Mesenchymal stem cell (in vitro differentiated cells and primary cell): ENCODE measurements around the gene TMSB4X.
"Not testable (repeated sequence)": the region's sequence is repeated elsewhere in the genome, so short reads cannot be mapped to it uniquely, and the experiment has no call there.

ENCODE experiments used
- DNase-seq: peaks from one replicate; pipeline ENCODE4 v3.0.0-alpha.2; 2013
- H2AFZ ChIP-seq: one replicate; pipeline ENCODE4 v1.6.1; 2013; ENCODE audit warnings: low read depth, mild to moderate bottlenecking, control low read depth, inconsistent platforms, low read length, moderate library complexity
- H2AK5ac ChIP-seq: 2 replicates; pipeline ENCODE4 v1.6.1; 2013; ENCODE audit warnings: low read length, moderate library complexity, mild to moderate bottlenecking, inconsistent platforms; ENCODE audit not compliant: severe bottlenecking
- H2BK120ac ChIP-seq: one replicate; pipeline ENCODE4 v1.6.1; 2013; ENCODE audit warnings: low read depth, mild to moderate bottlenecking, inconsistent platforms, low read length, moderate library complexity
- H2BK12ac ChIP-seq, 2 experiments: one replicate each; pipeline ENCODE4 v1.6.1; 2013; ENCODE audit warnings: inconsistent platforms in 2 of 2, low read length in 2 of 2, mild to moderate bottlenecking in 2 of 2, moderate library complexity in 2 of 2, control low read depth in 1 of 2
- H2BK15ac ChIP-seq: one replicate; pipeline ENCODE4 v1.6.1; 2013; ENCODE audit warnings: mild to moderate bottlenecking, low read depth, inconsistent platforms; ENCODE audit not compliant: poor library complexity, severe bottlenecking
- H2BK5ac ChIP-seq: 2 replicates; pipeline ENCODE4 v1.6.1; 2013; ENCODE audit warnings: low read depth, mild to moderate bottlenecking, low read length, control low read depth, inconsistent platforms; ENCODE audit not compliant: poor library complexity, severe bottlenecking
- H3K14ac ChIP-seq, 2 experiments: one replicate each; pipeline ENCODE4 v1.6.1; 2013; ENCODE audit warnings: inconsistent platforms in 2 of 2, low read length in 2 of 2, control low read depth in 1 of 2, mild to moderate bottlenecking in 1 of 2, moderate library complexity in 1 of 2
- H3K18ac ChIP-seq, 2 experiments: one replicate each; pipeline ENCODE4 v1.6.1; 2013; ENCODE audit warnings: inconsistent platforms in 2 of 2, low read length in 2 of 2, control low read depth in 1 of 2, low read depth in 1 of 2, mild to moderate bottlenecking in 1 of 2
- H3K23ac ChIP-seq, 2 experiments: one replicate each; pipeline ENCODE4 v1.6.1; 2013; ENCODE audit warnings: inconsistent platforms in 2 of 2, low read length in 2 of 2, mild to moderate bottlenecking in 2 of 2, moderate library complexity in 2 of 2, control low read depth in 1 of 2
- H3K27ac ChIP-seq: 2 replicates; pipeline ENCODE4 v1.5.1; 2013; ENCODE audit warnings: mild to moderate bottlenecking, moderate library complexity, low read length, control low read depth, inconsistent platforms; ENCODE audit not compliant: poor library complexity, severe bottlenecking
- H3K27me3 ChIP-seq, 2 experiments: 2 replicates each; pipeline versions ENCODE4 v1.6.1 to v1.7.0; 2013; ENCODE audit warnings: low read length in 2 of 2, mild to moderate bottlenecking in 2 of 2, moderate library complexity in 2 of 2, control low read depth in 1 of 2, inconsistent platforms in 1 of 2; ENCODE audit not compliant: control insufficient read depth in 1 of 2, insufficient read depth in 1 of 2
- H3K36me3 ChIP-seq, 2 experiments: 2 replicates each; pipeline versions ENCODE4 v1.6.1 to v1.7.0; 2013; ENCODE audit warnings: low read length in 2 of 2, control low read depth in 1 of 2, inconsistent platforms in 1 of 2, low read depth in 1 of 2, mild to moderate bottlenecking in 1 of 2; ENCODE audit not compliant: insufficient read depth in 2 of 2, control insufficient read depth in 1 of 2
- H3K4ac ChIP-seq, 2 experiments: one replicate each; pipeline ENCODE4 v1.6.1; 2013; ENCODE audit warnings: inconsistent platforms in 2 of 2, low read length in 2 of 2, mild to moderate bottlenecking in 2 of 2, moderate library complexity in 2 of 2, control low read depth in 1 of 2, low read depth in 1 of 2
- H3K4me1 ChIP-seq: 2 replicates; pipeline ENCODE4 v1.6.1; 2013; ENCODE audit warnings: low read depth, low read length, control low read depth; ENCODE audit not compliant: control insufficient read depth, insufficient read depth
- H3K4me2 ChIP-seq: 2 replicates; pipeline ENCODE4 v1.6.1; 2013; ENCODE audit warnings: low read length, mild to moderate bottlenecking, inconsistent platforms; ENCODE audit not compliant: poor library complexity, severe bottlenecking
- H3K4me3 ChIP-seq, 2 experiments: 2 replicates each; pipeline versions ENCODE4 v1.5.1 to v1.7.0; 2013; ENCODE audit warnings: low read length in 2 of 2, mild to moderate bottlenecking in 2 of 2, control low read depth in 1 of 2, low read depth in 1 of 2; ENCODE audit not compliant: insufficient read depth in 1 of 2
- H3K79me1 ChIP-seq: replicated peaks from 2 replicates; pipeline ENCODE4 v1.6.1; 2013; ENCODE audit warnings: mild to moderate bottlenecking, control low read depth, low read length, inconsistent platforms; ENCODE audit not compliant: poor library complexity, severe bottlenecking
- H3K9ac ChIP-seq: 2 replicates; pipeline ENCODE4 v1.7.0; 2013; ENCODE audit warnings: mild to moderate bottlenecking, low read length, moderate library complexity
- H3K9me3 ChIP-seq: 2 replicates; pipeline ENCODE4 v1.7.0; 2013; ENCODE audit warnings: mild to moderate bottlenecking, low read length; ENCODE audit not compliant: control insufficient read depth
- H4K8ac ChIP-seq: one replicate; pipeline ENCODE4 v1.6.1; 2013; ENCODE audit warnings: inconsistent platforms, mild to moderate bottlenecking, low read length, moderate library complexity
- H4K91ac ChIP-seq: one replicate; pipeline ENCODE4 v1.6.1; 2013; ENCODE audit warnings: mild to moderate bottlenecking, low read length, inconsistent platforms
- WGBS: methylation state at CpG from one replicate; pipeline ENCODE4 v1.1.7; 2013; ENCODE audit warnings: mixed read lengths; 5-methylcytosine and 5-hydroxymethylcytosine counted together

The TMSB4X gene

DNA sequence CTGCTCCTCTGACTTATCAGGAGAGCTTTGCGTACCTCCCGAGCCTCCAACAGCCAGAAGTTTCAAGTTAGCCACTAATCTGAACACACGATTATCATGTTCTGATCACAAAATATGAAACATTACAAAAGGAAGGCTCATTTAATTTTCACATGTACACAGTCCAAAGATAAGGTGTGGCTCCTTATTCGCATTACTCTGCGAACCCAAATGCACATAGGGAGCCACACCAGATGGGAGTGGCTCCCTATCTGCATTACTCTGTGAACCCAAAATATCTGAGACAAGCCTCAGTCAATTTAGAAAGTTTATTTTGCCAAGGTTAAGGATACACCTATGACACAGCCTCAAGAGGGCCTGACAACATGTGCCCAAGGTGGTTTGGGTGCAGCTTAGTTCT is 40.1 kb upstream of the TMSB4X start:
- no peak overlapping the region for H3K27ac ChIP-seq
- no peaks in the 10 kb centered on the region for H3K79me1 ChIP-seq
- H2BK15ac ChIP-seq = no peak overlapping the region
- H3K4ac ChIP-seq = no peak overlapping the region
- no peak for DNase-seq
- H3K27me3 ChIP-seq = peaks cover 0 to 4% of the 10 kb centered on the region in 2 experiments
- WGBS = 92% methylated on average over 5 of the region's 5 CpGs
- H3K9ac ChIP-seq = no peak overlapping the region
- H3K14ac ChIP-seq = no peak overlapping the region
- no peak overlapping the region for H3K4me3 ChIP-seq
- no peak overlapping the region for H4K91ac ChIP-seq
- no peak overlapping the region for H4K8ac ChIP-seq
- H3K4me1 ChIP-seq = no peaks in the 10 kb centered on the region
- H2BK5ac ChIP-seq = no peak overlapping the region
- no peak overlapping the region for H2AFZ ChIP-seq
- no peak overlapping the region for H3K4me2 ChIP-seq
- no peaks in the 10 kb centered on the region for H3K36me3 ChIP-seq
- H3K9me3 ChIP-seq = peaks cover 16% of the 10 kb centered on the region
- no peak overlapping the region for H3K23ac ChIP-seq
- no peak overlapping the region for H2BK12ac ChIP-seq
- no peak overlapping the region for H2AK5ac ChIP-seq
- H2BK120ac ChIP-seq = no peak overlapping the region
- no peak overlapping the region for H3K18ac ChIP-seq

- H3K79me1 ChIP-seq = no peaks in the 10 kb centered on the region
Measured at GRCh38 chrX:12936947-12937346, 38.0 kb upstream of the TMSB4X start.

GRCh38 chrX:12940471-12940870 is 34.4 kb upstream of the TMSB4X start:
- H2BK12ac ChIP-seq, H4K8ac ChIP-seq, H3K79me1 ChIP-seq, H3K4me2 ChIP-seq, H3K23ac ChIP-seq, H2AK5ac ChIP-seq, H3K9ac ChIP-seq, H3K4ac ChIP-seq, H3K18ac ChIP-seq, H3K4me3 ChIP-seq, H2BK5ac ChIP-seq, H3K4me1 ChIP-seq, H2AFZ ChIP-seq, H3K14ac ChIP-seq, H3K27me3 ChIP-seq, H4K91ac ChIP-seq, H2BK15ac ChIP-seq, DNase-seq, H2BK120ac ChIP-seq, H3K36me3 ChIP-seq, H3K27ac ChIP-seq, H3K9me3 ChIP-seq: not testable (repeated sequence)
- 93% methylated on average over 6 of the region's 9 CpGs for WGBS

More at GRCh38 chrX:12936947-12937346, 38.0 kb upstream of the TMSB4X start:
- Histone ChIP-seq H2AFZ (no peak overlapping the region), H3K27me3 (peaks cover 0 to 4% of the 10 kb centered on the region in 2 experiments), H3K4me3 (no peak overlapping the region), H2BK12ac (no peak overlapping the region), H3K14ac (no peak overlapping the region), H3K9me3 (peaks cover 13% of the 10 kb centered on the region), H3K4me2 (no peak overlapping the region), H3K18ac (no peak overlapping the region), H3K27ac (no peak overlapping the region), H3K4me1 (no peaks in the 10 kb centered on the region), H2BK5ac (no peak overlapping the region), H4K8ac (no peak overlapping the region), H3K23ac (no peak overlapping the region), H3K9ac (no peak overlapping the region), H2AK5ac (no peak overlapping the region), H4K91ac (no peak overlapping the region), H2BK15ac (no peak overlapping the region), H3K4ac (no peak overlapping the region), H3K36me3 (no peaks in the 10 kb centered on the region), H2BK120ac (no peak overlapping the region)
- WGBS = no CpG with 5 or more reads among the region's 1 CpG
- no peak for DNase-seq

GRCh38 chrX:12943592-12943991 is 31.3 kb upstream of the TMSB4X start:
- H3K4me3 ChIP-seq, H3K14ac ChIP-seq, H3K9ac ChIP-seq, H3K27me3 ChIP-seq, H2AFZ ChIP-seq, H3K18ac ChIP-seq, H3K9me3 ChIP-seq, H3K23ac ChIP-seq, H2BK12ac ChIP-seq, H2AK5ac ChIP-seq, H3K36me3 ChIP-seq, H3K27ac ChIP-seq, H3K4me1 ChIP-seq, H3K79me1 ChIP-seq, H2BK15ac ChIP-seq, H4K91ac ChIP-seq, DNase-seq, H3K4ac ChIP-seq, H2BK120ac ChIP-seq, H2BK5ac ChIP-seq, H4K8ac ChIP-seq, H3K4me2 ChIP-seq: not testable (repeated sequence)
- 100% methylated on average over 4 of the region's 6 CpGs for WGBS
